Fibroblast of peridontal ligament (primary cell): ENCODE results near the gene TRIM33.

Experiments
- DNase-seq: peaks from one replicate; pipeline ENCODE4 v3.0.0-alpha.2; 2010; ENCODE audit errors: extremely low read depth

TRIM33 gene

GRCh38 chr1:114511032-114511785 lies at the start of gene TRIM33:
TRIM33 (minus strand) TSS chr1:114511203; CDS start chr1:114511076, 127 bp downstream.
- DNase-seq, result peak; percentile 90

DNA sequence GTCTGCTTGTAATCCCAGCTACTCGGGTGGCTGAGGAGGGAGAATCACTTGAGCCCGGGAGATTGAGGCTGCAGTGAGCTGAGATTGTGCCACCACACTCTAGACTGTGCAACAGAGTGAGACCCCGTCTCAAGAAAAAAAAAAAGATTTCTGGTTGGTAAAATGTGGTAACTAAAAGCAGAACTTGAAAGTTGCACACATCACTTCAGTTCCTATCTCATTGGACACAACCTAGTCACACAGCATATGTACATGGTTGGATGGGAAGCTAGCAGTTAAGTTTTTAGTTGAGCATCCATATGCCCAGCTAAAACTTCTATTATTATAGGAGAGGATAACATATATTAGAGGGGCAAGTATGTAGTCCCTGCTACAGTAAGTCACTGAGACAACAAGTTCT lies 48.4 kb upstream of the TRIM33 start:
- no peak for DNase-seq

GRCh38 chr1:114558544-114558943 lies 47.5 kb upstream of the TRIM33 start:
- DNase-seq, result peak; percentile 13

GRCh38 chr1:114554577-114554976 lies 43.6 kb upstream of the TRIM33 start:
- no peak for DNase-seq

DNA sequence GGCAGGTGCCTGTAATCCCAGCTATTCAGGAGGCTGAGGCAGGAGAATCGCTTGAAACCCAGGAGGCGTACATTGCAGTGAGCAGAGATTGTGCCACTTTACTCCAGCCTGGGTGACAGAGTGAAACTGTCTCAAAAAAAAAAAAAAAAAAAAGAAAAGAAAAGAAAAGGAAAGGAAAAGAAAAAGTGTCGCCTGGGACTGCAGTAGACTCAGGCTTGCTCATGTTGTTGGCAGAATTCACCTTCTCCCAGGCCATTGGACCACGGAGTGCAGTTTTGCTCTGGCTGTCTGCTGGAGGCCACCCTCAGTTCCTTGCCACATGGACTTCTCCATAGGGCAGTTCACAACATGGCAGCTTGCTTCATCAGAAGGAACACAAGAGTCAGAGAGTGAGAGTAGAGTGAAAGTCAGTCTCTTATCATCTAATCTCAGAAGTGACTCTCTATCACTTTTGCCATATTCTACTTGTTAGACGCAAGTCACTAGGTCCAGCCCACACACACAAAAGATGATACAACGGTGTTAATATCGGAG lies 41.2 kb upstream of the TRIM33 start:
- DNase-seq, result no peak

DNA sequence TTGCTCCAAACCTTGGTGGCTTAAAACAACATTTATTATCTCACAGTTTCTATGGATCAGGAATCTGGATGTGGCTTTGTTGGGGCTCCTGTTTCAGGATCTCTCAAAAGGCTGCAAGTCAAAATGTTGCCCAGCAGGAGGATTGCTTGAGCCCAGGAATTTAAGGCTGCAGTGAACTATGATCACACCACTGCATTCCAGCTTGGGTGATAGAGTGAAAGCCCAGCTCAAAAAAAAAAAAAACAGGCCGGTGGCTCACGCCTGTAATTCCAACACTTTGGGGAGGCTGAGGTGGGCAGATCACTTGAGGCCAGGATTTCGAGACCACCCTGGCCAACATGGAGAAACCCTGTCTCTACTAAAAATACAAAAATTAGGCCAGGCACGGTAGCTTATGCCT lies 40.4 kb upstream of the TRIM33 start:
- DNase-seq, result no peak

GRCh38 chr1:114550336-114550735 lies 39.3 kb upstream of the TRIM33 start:
- no peak for DNase-seq

DNA sequence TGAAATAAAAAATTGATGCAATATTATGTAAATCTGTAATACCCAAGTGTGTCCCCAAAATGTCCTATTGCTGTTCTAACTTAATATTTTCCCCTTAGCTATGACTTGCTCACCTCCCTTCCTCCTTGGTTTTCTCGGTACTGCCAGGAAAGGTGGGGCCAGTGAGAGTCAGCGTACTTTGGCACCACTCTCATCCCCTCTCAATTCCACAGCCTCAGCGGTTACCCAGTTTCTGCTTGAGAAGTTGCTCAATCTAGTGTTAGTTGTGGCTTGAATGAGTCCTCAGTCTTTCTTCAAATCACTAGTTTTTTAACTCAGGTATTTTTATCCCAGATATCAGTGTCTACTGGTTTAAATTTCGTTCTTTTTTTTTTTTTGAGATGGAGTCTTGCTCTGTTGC lies 38.1 kb upstream of the TRIM33 start:
- DNase-seq, result no peak

DNA sequence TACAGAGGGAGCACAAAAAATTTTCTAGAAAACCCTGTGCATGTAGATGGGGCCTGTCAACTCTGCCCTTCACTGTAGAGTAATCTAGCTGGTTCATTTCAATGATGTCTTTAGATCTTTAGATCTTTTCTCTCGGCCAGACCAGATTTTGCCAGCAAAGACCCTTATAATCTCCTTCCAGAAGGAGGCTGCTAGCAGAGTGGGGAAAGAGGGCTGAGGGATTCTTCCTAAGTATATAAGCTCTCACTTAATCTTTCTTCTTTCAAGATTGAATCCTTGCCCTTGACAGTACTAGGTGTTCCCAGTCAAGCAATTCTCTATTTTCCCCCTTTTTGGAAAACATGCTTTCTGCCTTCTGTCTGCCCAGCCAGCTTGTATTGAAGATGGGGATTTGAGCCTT lies 36.1 kb upstream of the TRIM33 start:
- DNase-seq, result no peak

DNA sequence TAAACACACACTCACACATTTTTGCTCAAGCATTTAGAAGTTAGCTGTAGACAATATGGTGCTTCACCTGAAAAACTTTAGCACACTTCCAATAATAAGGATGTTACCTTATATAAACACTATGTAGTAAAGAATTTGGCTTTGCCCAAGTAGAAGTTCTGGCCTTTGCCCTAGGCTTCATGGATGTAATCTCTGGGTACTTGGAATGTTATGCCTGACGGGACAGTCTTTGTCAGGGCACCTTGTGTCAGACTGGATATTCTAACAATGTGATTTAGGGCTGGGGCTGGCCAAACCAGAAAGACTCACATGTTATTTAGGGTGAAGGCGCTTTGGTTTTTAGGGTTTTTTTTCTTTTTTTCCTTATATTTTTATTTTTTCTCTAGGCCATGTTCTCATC lies 34.8 kb upstream of the TRIM33 start:
- no peak for DNase-seq

DNA sequence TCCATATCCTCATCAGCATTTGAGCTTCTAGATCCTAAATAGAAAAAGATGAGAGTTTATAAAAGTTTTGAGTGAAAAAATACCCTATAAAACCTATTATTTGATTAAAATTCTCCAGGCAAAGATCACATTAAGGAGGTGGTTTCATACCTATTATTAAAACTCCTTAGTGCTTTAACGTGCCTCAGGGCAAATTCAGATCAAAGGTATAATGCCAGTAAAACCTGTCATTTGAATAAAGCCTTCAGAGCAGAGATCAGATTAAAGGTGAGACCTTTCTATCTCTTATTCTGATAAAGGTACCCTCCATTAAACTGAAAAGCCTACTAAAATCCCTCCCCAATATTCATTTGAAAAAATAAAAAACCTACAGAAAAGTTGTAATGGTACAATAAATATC lies 34.3 kb upstream of the TRIM33 start:
- no peak for DNase-seq

- DNase-seq, result no peak
Observed at GRCh38 chr1:114540821-114541220, 29.8 kb upstream of the TRIM33 start.

- DNase-seq, result no peak
Observed at GRCh38 chr1:114540272-114540671, 29.3 kb upstream of the TRIM33 start.

- no peak for DNase-seq
Observed at GRCh38 chr1:114536043-114536442, 25.0 kb upstream of the TRIM33 start.

DNA sequence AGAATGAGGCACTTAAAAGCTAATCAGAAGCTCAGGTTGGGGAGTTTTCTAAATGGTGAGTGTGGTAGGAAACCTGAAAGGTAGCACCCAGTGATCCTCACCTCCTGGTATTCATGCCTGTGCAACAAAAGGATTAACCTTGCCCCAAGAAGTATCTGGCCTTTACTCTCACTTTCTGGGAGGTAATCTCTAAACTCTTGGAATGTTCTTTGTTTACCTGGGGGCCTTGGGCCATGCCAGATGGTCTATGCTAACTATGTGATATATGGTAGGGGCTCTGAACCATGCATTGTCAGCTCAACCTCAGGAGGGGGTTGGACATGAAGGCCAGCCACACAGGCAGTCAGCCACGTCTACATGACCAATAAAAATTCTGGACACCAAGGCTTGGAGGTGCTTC lies 24.4 kb upstream of the TRIM33 start:
- DNase-seq, result no peak

GRCh38 chr1:114531094-114531493 lies 20.1 kb upstream of the TRIM33 start:
- DNase-seq, result no peak

- DNase-seq, result no peak
Observed at GRCh38 chr1:114530224-114530623, 19.2 kb upstream of the TRIM33 start.

DNA sequence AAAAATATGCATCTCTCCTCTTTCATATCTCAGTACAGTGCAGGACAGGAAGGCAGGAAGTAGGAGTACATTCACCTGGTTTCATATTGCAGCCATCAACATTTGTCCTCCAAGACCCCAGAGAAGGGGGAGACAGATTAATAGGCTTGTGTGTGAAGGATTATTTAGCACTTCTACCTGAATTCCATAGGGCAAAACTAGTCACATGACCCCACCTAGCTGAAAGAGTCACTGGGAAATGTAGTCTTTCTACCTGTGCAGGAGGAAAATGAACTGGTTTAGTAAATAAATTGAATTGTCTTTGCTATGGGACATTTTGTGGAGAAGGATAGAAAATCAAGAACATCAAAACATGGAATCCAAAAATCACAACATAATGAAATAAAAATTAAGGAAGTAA lies 13.9 kb upstream of the TRIM33 start:
- no peak for DNase-seq

DNA sequence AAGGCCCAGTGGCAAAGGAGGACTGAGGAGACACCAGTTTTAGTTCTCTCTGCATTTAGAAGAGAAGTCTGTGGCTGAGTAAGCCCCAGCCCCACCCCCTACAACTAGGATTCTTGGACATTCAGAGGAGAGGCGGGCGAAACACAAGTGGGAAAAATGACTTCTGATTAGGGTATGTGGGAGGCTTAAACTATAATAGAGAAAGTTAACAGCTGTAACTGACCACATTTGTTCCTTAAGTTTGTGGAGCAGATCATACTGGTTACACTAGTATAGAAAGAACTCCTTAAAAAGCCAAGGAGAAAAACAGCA lies 11.2 kb upstream of the TRIM33 start:
- no peak for DNase-seq

- no peak for DNase-seq
Observed at GRCh38 chr1:114521396-114522263, 10.6 kb upstream of the TRIM33 start.

GRCh38 chr1:114517348-114517747 lies 6.3 kb upstream of the TRIM33 start:
- no peak for DNase-seq

- DNase-seq, result no peak
Observed at GRCh38 chr1:114512595-114513280, 1.7 kb upstream of the TRIM33 start.
